ENCODE data around the gene ZNHIT1. TPM values are rescaled to one million over a fixed set of nuclear protein-coding genes. Genes with fewer than 3 reads are reported as not detected.
A peak's percentile ranks its signal among the peaks of the same experiment; 100 is the strongest.
"Not testable (repeated sequence)": the region's sequence is repeated elsewhere in the genome, so short reads cannot be mapped to it uniquely, and the experiment has no call there.

Gene ZNHIT1
- total and polyA plus RNA-seq, 2 experiments from 2014 or later: 86.7 to 109 TPM

GRCh38 chr7:101201695-101202602 lies 16.0 kb upstream of the ZNHIT1 start:
- H3K4me3 ChIP-seq: no peak overlapping the region
- no peaks in the 10 kb centered on the region for H3K4me1 ChIP-seq (ENCODE audit: low read depth)
- H3K27ac ChIP-seq: no peak overlapping the region
- DNase-seq (ENCODE audit: low read depth in 1 of 2, low spot score in 1 of 2): peak in 1 of 2 donors; percentile 21
- no peak for TF ChIP-seq CTCF (IDR thresholded peaks at IDR 0.05; ENCODE audit: low read depth, low read length)
- no peaks in the 10 kb centered on the region for H3K9me3 ChIP-seq (ENCODE audit: low read depth)
- H3K36me3 ChIP-seq: no peaks in the 10 kb centered on the region
- peaks cover 44% of the 10 kb centered on the region for H3K27me3 ChIP-seq

DNA sequence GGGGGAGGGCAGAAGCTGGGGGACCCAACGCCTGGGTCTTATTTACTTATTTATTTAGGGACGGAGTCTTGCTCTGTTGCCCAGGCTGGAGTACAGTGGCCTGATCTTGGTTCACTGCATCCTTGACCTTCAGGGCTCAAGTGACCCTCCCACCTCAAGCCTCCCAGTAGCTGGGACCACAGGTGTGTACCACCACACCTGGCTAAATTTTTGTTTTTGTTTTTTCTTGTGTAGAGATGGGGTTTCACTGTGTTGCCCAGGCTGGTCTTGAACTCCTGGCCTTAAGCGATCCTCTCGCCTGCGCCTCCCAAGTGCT lies 15.4 kb upstream of the ZNHIT1 start:
- TF ChIP-seq CTCF (IDR thresholded peaks at IDR 0.05; ENCODE audit: low read depth, low read length): no peak
- no peaks in the 10 kb centered on the region for H3K9me3 ChIP-seq (ENCODE audit: low read depth)
- no peaks in the 10 kb centered on the region for H3K36me3 ChIP-seq
- H3K4me3 ChIP-seq: no peak overlapping the region
- no peak overlapping the region for H3K27ac ChIP-seq
- H3K27me3 ChIP-seq: peaks cover 44% of the 10 kb centered on the region
- H3K4me1 ChIP-seq (ENCODE audit: low read depth): no peaks in the 10 kb centered on the region
- no peak for DNase-seq (ENCODE audit: low read depth in 1 of 2, low spot score in 1 of 2)

GRCh38 chr7:101203740-101204738 lies 13.9 kb upstream of the ZNHIT1 start:
- not testable (repeated sequence) for H3K27ac ChIP-seq; H3K36me3 ChIP-seq; H3K9me3 ChIP-seq (ENCODE audit: low read depth); H3K4me1 ChIP-seq (ENCODE audit: low read depth); H3K4me3 ChIP-seq
- DNase-seq (ENCODE audit: low read depth in 1 of 2, low spot score in 1 of 2): peak in 1 of 2 donors; percentile 48
- peaks cover 44% of the 10 kb centered on the region for H3K27me3 ChIP-seq
- TF ChIP-seq CTCF (IDR thresholded peaks at IDR 0.05; ENCODE audit: low read depth, low read length): peak; percentile 8

- H3K36me3 ChIP-seq: peaks cover 4% of the 10 kb centered on the region
Observed at GRCh38 chr7:101205901-101206664, 11.9 kb upstream of the ZNHIT1 start.

More at GRCh38 chr7:101205901-101206664, 11.9 kb upstream of the ZNHIT1 start:
- TF ChIP-seq CTCF (IDR thresholded peaks at IDR 0.05; ENCODE audit: low read depth, low read length): no peak
- no peaks in the 10 kb centered on the region for H3K9me3 ChIP-seq (ENCODE audit: low read depth)
- DNase-seq (ENCODE audit: low read depth in 1 of 2, low spot score in 1 of 2): no peak
- H3K4me3 ChIP-seq: no peak overlapping the region
- no peaks in the 10 kb centered on the region for H3K4me1 ChIP-seq (ENCODE audit: low read depth)
- no peak overlapping the region for H3K27ac ChIP-seq
- H3K27me3 ChIP-seq: peaks cover 33% of the 10 kb centered on the region

All from cardiac muscle cell (in vitro differentiated cells and primary cell).